K562 (cell line): ENCODE results near the gene PRKD2. TPM values are rescaled to one million over a fixed set of nuclear protein-coding genes. Genes with fewer than 3 reads are reported as not detected.

ENCODE experiments used
- AFF1 ChIP-seq, 2 experiments: fragments of 450-650 bp; IDR thresholded peaks; 2 replicates each; pipeline ENCODE4 v1.6.1; 2018; ENCODE audit warnings: mild to moderate bottlenecking in 2 of 2, low read depth in 1 of 2; ENCODE audit not compliant: partially characterized antibody in 2 of 2
- CEBPZ ChIP-seq: fragments of 150-350 bp; IDR thresholded peaks from 2 replicates; pipeline ENCODE4 v1.6.1; 2014; ENCODE audit warnings: low read depth, mild to moderate bottlenecking, low read length, borderline replicate concordance
- ELK3 ChIP-seq: fragments of 450-650 bp; formaldehyde crosslinking; IDR thresholded peaks from 2 replicates; pipeline ENCODE4 v1.4.0; 2020; ENCODE audit warnings: mild to moderate bottlenecking
- MCM3 ChIP-seq: fragments of 450-650 bp; IDR thresholded peaks from 2 replicates; pipeline ENCODE4 v1.6.1; 2016
- NUFIP1 ChIP-seq: fragments of 450-650 bp; IDR thresholded peaks from 2 replicates; pipeline ENCODE4 v1.6.1; 2018; ENCODE audit not compliant: partially characterized antibody
- POLR2G ChIP-seq: fragments of 200-400 bp; formaldehyde crosslinking; IDR thresholded peaks from 2 replicates; pipeline ENCODE4 v1.6.1; 2017; ENCODE audit warnings: low read depth, mild to moderate bottlenecking, antibody characterized with exemption, low read length, moderate library complexity
- RAD21 ChIP-seq, 2 experiments: fragments of 250-450 bp in 1 of 2; fragments of 450-650 bp in 1 of 2; sonication (Bioruptor Pico) in 1 of 2; formaldehyde crosslinking in 1 of 2; IDR thresholded peaks in 1 of 2; conservative IDR thresholded peaks in 1 of 2; 2 replicates each; pipeline versions ENCODE4 v1.4.0 to v1.8.0; 2020 to 2022; ENCODE audit warnings: mild to moderate bottlenecking in 2 of 2, moderate library complexity in 1 of 2
- RBM15 ChIP-seq: fragments of 200-400 bp; formaldehyde crosslinking; IDR thresholded peaks from 2 replicates; pipeline ENCODE4 v1.6.1; 2018; ENCODE audit warnings: mild to moderate bottlenecking, low read length, moderate library complexity; ENCODE audit not compliant: insufficient read depth
- ZBTB33 ChIP-seq: sonication (generic); formaldehyde crosslinking; IDR thresholded peaks from 2 replicates; pipeline ENCODE4 v1.8.1; 2023; ENCODE audit warnings: mild to moderate bottlenecking, missing genetic modification reagents
- ZEB2 ChIP-seq: fragments of 450-650 bp; IDR thresholded peaks from 2 replicates; pipeline ENCODE4 v1.6.1; 2016
- ZNF280B ChIP-seq: fragments of 250-450 bp; sonication (Bioruptor Pico); IDR thresholded peaks from 2 replicates; pipeline ENCODE4 v1.5.1; 2021; ENCODE audit warnings: mild to moderate bottlenecking
- ZNF445 ChIP-seq: fragments of 250-450 bp; sonication (Bioruptor Pico); IDR thresholded peaks from 2 replicates; pipeline ENCODE4 v1.4.0; 2020; ENCODE audit warnings: low read depth, mild to moderate bottlenecking, moderate library complexity
- polyA plus RNA-seq, 8 experiments: library from polyadenylated mRNA; depleted of rRNA in 4 of 8; stranded (reverse) in 5 of 8; unstranded in 3 of 8; fragments of >200 nt; fragmentation: Nextera tagmentation in 2 of 8; fragmentation: Illumina TruSeq in 1 of 8; extraction: Ambion mirVana in 2 of 8; extraction: Trizol in 1 of 8; gene quantifications; 2 replicates each; pipeline versions ENCODE4 v1.2.1 to v1.2.3, GENCODE V29; 2011 to 2014; ENCODE audit warnings: inconsistent platforms in 1 of 8, missing spikeins in 1 of 8
- total RNA-seq, 7 experiments: library from RNA; depleted of rRNA in 6 of 7; stranded (reverse); fragments of >200 nt in 6 of 7; fragmentation: Illumina TruSeq in 2 of 7; extraction: Trizol in 2 of 7; gene quantifications; 2 replicates each; pipeline versions ENCODE4 v1.2.1 to v1.2.3, GENCODE V29; 2011 to 2021; ENCODE audit warnings: low replicate concordance in 1 of 7

PRKD2 gene
- total and polyA plus RNA-seq, 9 of the 15 experiments (the other 6 are each of a cell fraction or from before 2014, with no cell fraction given) = 1.8 to 60.0 (median 15.0) TPM

- TF ChIP-seq RAD21 (CRISPR knock-in tag; conservative IDR thresholded peaks at IDR 0.05 in 1 of 2, IDR thresholded peaks at IDR 0.05 in 1 of 2) (peak in 1 of 2 experiments; percentile 9; a peak in 1 of 4 replicates), ELK3 (CRISPR knock-in tag) (no peak), ZNF280B (no peak), CEBPZ (no peak), ZNF445 (CRISPR knock-in tag) (no peak), MCM3 (no peak), AFF1 (IDR thresholded peaks at IDR 0.05; ENCODE audit: low read depth in 1 of 2, partially characterized antibody in 2 of 2) (no peak), POLR2G (peak; percentile 27; the same call in 1 of the 2 replicates), ZBTB33 (CRISPR knock-in tag) (peak; percentile 92), ZEB2 (no peak), RBM15 (no peak), NUFIP1 (no peak)
Measured at GRCh38 chr19:46721269-46722003, 4.5 kb upstream of the PRKD2 start (continued).
